OCI-LY1 (cell line): Measurements from ENCODE around the gene AHCY.
"Not testable (repeated sequence)": the region's sequence is repeated elsewhere in the genome, so short reads cannot be mapped to it uniquely, and the experiment has no call there.

Experiments used
- H2AFZ ChIP-seq: fragments of 200-600 bp; sonication (generic), shearing (Covaris generic); 2 replicates; pipeline ENCODE4 v1.6.0; 2014; ENCODE audit warnings: antibody characterized with exemption, mild to moderate bottlenecking, low read length
- H3F3A ChIP-seq: fragments of 200-600 bp; sonication (generic), shearing (Covaris generic); 2 replicates; pipeline ENCODE4 v1.6.0; 2014; ENCODE audit warnings: mild to moderate bottlenecking, antibody characterized with exemption, low read length, moderate library complexity; ENCODE audit not compliant: insufficient read depth
- H3K27ac ChIP-seq: fragments of 200-600 bp; sonication (generic); 2 replicates; pipeline ENCODE4 v1.5.1; 2014; ENCODE audit warnings: low read length, mixed run types, mild to moderate bottlenecking, low read depth; ENCODE audit not compliant: poor library complexity, severe bottlenecking
- H3K27me3 ChIP-seq: fragments of 200-600 bp; sonication (generic); 2 replicates; pipeline ENCODE4 v1.6.0; 2014; ENCODE audit warnings: antibody characterized with exemption, mild to moderate bottlenecking, low read length, moderate library complexity; ENCODE audit not compliant: insufficient read depth
- H3K36me3 ChIP-seq: fragments of 200-600 bp; sonication (generic); 2 replicates; pipeline ENCODE4 v1.6.1; 2014; ENCODE audit warnings: mild to moderate bottlenecking, antibody characterized with exemption, low read length, moderate library complexity, mixed read lengths; ENCODE audit not compliant: insufficient read depth
- H3K4me1 ChIP-seq: fragments of 200-600 bp; sonication (generic); 2 replicates; pipeline ENCODE4 v1.5.1; 2014; ENCODE audit warnings: mild to moderate bottlenecking, low read length, moderate library complexity; ENCODE audit not compliant: insufficient read depth, severe bottlenecking
- H3K4me2 ChIP-seq: fragments of 200-600 bp; sonication (generic), shearing (Covaris generic); 2 replicates; pipeline ENCODE4 v1.6.1; 2014; ENCODE audit warnings: low read length
- H3K4me3 ChIP-seq: fragments of 200-600 bp; sonication (generic); 2 replicates; pipeline ENCODE4 v1.5.1; 2014; ENCODE audit warnings: low read length, low read depth, mild to moderate bottlenecking, mixed read lengths; ENCODE audit not compliant: poor library complexity, severe bottlenecking
- H3K79me2 ChIP-seq: fragments of 200-600 bp; shearing (Covaris generic); 2 replicates; pipeline ENCODE4 v1.6.1; 2016; ENCODE audit warnings: mixed run types, low read length, mixed read lengths; ENCODE audit not compliant: insufficient read depth
- H3K9ac ChIP-seq: fragments of 200-600 bp; sonication (generic), shearing (Covaris generic); 2 replicates; pipeline ENCODE4 v1.6.1; 2014; ENCODE audit warnings: mild to moderate bottlenecking, low read length, mixed read lengths
- H3K9me2 ChIP-seq: fragments of 200-600 bp; sonication (generic), shearing (Covaris generic); 2 replicates; pipeline ENCODE4 v1.6.1; 2014; ENCODE audit warnings: low read depth, mild to moderate bottlenecking, low read length, mixed read lengths
- H3K9me3 ChIP-seq: fragments of 200-600 bp; shearing (Covaris generic); 2 replicates; pipeline ENCODE4 v1.6.1; 2014; ENCODE audit warnings: low read length, mixed read lengths
- H4K20me1 ChIP-seq: fragments of 200-600 bp; sonication (generic), shearing (Covaris generic); 2 replicates; pipeline ENCODE4 v1.6.0; 2016; ENCODE audit warnings: mild to moderate bottlenecking, low read length; ENCODE audit not compliant: insufficient read depth
- EZH2 ChIP-seq: fragments of 200-600 bp; sonication (generic), shearing (Covaris generic); IDR thresholded peaks from 2 replicates; pipeline ENCODE4 v1.8.0; 2017; ENCODE audit warnings: borderline replicate concordance, mixed run types, mild to moderate bottlenecking, antibody characterized with exemption, low read length, moderate library complexity, mixed read lengths
- TF ChIP-seq, protein P1 (sequence below): fragments of 200-600 bp; sonication (generic), shearing (Covaris generic); IDR thresholded peaks from 2 replicates; pipeline ENCODE4 v1.5.1; 2017; ENCODE audit warnings: mild to moderate bottlenecking, antibody characterized with exemption, low read length, moderate library complexity, mixed read lengths

AHCY gene

GRCh38 chr20:34328928-34329677 lies 25.9 kb upstream of the AHCY start:
- Histone ChIP-seq H3K4me3 (no peak overlapping the region), H3K36me3 (no peaks in the 10 kb centered on the region; the same call in 1 of the 2 replicates), H3K9me2 (no peaks in the 10 kb centered on the region), H2AFZ (no peak overlapping the region), H4K20me1 (no peaks in the 10 kb centered on the region), H3K27ac (no peak overlapping the region), H3K4me1 (no peaks in the 10 kb centered on the region), H3K27me3 (no peaks in the 10 kb centered on the region), H3F3A (no peaks in the 10 kb centered on the region), H3K9me3 (peaks cover 8% of the 10 kb centered on the region), H3K9ac (no peak overlapping the region), H3K79me2 (no peaks in the 10 kb centered on the region), H3K4me2 (no peak overlapping the region)
- TF ChIP-seq, protein P1, sequence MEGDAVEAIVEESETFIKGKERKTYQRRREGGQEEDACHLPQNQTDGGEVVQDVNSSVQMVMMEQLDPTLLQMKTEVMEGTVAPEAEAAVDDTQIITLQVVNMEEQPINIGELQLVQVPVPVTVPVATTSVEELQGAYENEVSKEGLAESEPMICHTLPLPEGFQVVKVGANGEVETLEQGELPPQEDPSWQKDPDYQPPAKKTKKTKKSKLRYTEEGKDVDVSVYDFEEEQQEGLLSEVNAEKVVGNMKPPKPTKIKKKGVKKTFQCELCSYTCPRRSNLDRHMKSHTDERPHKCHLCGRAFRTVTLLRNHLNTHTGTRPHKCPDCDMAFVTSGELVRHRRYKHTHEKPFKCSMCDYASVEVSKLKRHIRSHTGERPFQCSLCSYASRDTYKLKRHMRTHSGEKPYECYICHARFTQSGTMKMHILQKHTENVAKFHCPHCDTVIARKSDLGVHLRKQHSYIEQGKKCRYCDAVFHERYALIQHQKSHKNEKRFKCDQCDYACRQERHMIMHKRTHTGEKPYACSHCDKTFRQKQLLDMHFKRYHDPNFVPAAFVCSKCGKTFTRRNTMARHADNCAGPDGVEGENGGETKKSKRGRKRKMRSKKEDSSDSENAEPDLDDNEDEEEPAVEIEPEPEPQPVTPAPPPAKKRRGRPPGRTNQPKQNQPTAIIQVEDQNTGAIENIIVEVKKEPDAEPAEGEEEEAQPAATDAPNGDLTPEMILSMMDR = no peak

DNA sequence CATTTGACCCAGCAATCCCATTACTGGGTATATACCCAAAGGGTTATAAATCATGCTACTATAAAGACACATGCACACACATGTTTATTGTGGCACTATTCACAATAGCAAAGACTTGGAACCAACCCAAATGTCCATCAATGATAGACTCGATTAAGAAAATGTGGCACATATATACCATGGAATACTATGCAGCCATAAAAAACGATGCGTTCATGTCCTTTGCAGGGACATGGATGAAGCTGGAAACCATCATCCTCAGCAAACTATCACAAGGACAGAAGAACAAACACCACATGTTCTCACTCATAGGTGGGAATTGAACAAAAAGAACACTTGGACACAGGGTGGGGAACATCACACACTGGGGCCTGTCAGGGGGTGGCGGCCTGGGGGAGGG lies 25.1 kb upstream of the AHCY start:
- H3K4me1 ChIP-seq, H2AFZ ChIP-seq, H3K9me3 ChIP-seq, H3F3A ChIP-seq, H3K9me2 ChIP-seq, H3K79me2 ChIP-seq, H3K4me3 ChIP-seq, H3K27ac ChIP-seq, H3K9ac ChIP-seq, H3K27me3 ChIP-seq, H3K36me3 ChIP-seq, H3K4me2 ChIP-seq, H4K20me1 ChIP-seq: not testable (repeated sequence)

DNA sequence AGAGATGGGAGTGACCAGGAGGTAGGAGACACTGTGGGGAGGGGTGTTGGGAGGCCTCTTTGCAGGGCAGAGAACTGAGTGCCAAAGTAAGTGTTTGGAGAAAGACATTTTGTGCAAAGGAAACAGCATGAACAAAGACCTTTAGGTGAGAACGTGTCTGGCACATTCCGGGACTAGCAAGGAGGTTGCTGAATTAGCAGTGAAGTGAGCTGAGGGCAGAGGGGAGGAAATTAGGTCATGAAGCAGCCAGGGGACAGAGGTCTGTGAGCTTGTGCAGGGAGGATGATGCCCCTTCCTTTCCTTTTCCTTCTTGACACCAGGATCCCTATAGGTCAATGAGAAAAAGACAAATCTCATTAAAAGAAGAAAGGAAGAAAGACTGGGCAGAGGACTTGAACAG lies 21.4 kb upstream of the AHCY start:
- H3K9me3 ChIP-seq = no peaks in the 10 kb centered on the region
- H3K27me3 ChIP-seq = no peaks in the 10 kb centered on the region
- no peak for TF ChIP-seq EZH2
- TF ChIP-seq, protein P1 = no peak
- no peaks in the 10 kb centered on the region for H3K9me2 ChIP-seq
- H3K9ac ChIP-seq = no peak overlapping the region
- no peak overlapping the region for H3K4me2 ChIP-seq
- no peaks in the 10 kb centered on the region for H3K36me3 ChIP-seq
- no peaks in the 10 kb centered on the region for H3K4me1 ChIP-seq
- H3K27ac ChIP-seq = no peak overlapping the region
- H3K4me3 ChIP-seq = no peak overlapping the region
- no peaks in the 10 kb centered on the region for H4K20me1 ChIP-seq
- no peaks in the 10 kb centered on the region for H3K79me2 ChIP-seq
- H2AFZ ChIP-seq = no peak overlapping the region
- no peaks in the 10 kb centered on the region for H3F3A ChIP-seq
